HEK293 (cell line): ENCODE measurements around the gene NTSR1.

Experiments used
- CTCF ChIA-PET: fragments of 350-600 bp; formaldehyde crosslinking; extraction: SDS; loops from one replicate; lab custom pipeline; 2021; ENCODE audit warnings: antibody characterized with exemption; lab: Yijun Ruan, JAX
- POLR2A ChIA-PET: fragments of 300-600 bp; formaldehyde crosslinking; extraction: SDS; loops from one replicate; lab custom pipeline; 2020; ENCODE audit warnings: antibody characterized with exemption, inconsistent platforms; lab: Yijun Ruan, JAX
- H3K27ac ChIP-seq: fragments of 200-500 bp; sonication (Bioruptor generic); 2 replicates; pipeline ENCODE4 v1.5.1; 2014; ENCODE audit warnings: low read depth, low read length, control low read depth, inconsistent platforms; ENCODE audit errors: extremely low read depth
- H3K36me3 ChIP-seq, 2 experiments: fragments of 200-500 bp in 1 of 2; sonication (Bioruptor generic) in 1 of 2; 1 replicate in 1 of 2; 2 replicates in 1 of 2; pipeline ENCODE4 v1.5.1; 2014 to 2017; ENCODE audit warnings: inconsistent platforms in 2 of 2, low read length in 2 of 2; ENCODE audit not compliant: control insufficient read depth in 2 of 2, insufficient read depth in 1 of 2
- H3K4me1 ChIP-seq: fragments of 200-500 bp; sonication (Bioruptor generic); 2 replicates; pipeline ENCODE4 v1.5.1; 2014; ENCODE audit warnings: mild to moderate bottlenecking, low read length, inconsistent platforms; ENCODE audit not compliant: control insufficient read depth, insufficient read depth
- H3K4me3 ChIP-seq: 2 replicates; pipeline ENCODE4 v1.5.1; 2011; ENCODE audit warnings: low read depth, mild to moderate bottlenecking, control low read depth, low read length, moderate library complexity
- H3K9me3 ChIP-seq: fragments of 200-500 bp; sonication (Bioruptor generic); 2 replicates; pipeline ENCODE4 v1.5.1; 2014; ENCODE audit warnings: low read depth, low read length, inconsistent platforms; ENCODE audit not compliant: control insufficient read depth, insufficient read depth
- GLI4 ChIP-seq: fragments of 450-650 bp; formaldehyde crosslinking; IDR thresholded peaks from 2 replicates; pipeline ENCODE4 v1.5.1; 2016; ENCODE audit warnings: missing biosample characterization, missing genetic modification characterization
- INSM2 ChIP-seq: fragments of 450-650 bp; formaldehyde crosslinking; IDR thresholded peaks from 2 replicates; pipeline ENCODE4 v1.5.1; 2016; ENCODE audit warnings: missing biosample characterization, missing genetic modification characterization
- PRDM1 ChIP-seq: fragments of 450-650 bp; formaldehyde crosslinking; IDR thresholded peaks from 2 replicates; pipeline ENCODE4; 2016; ENCODE audit warnings: missing biosample characterization, missing genetic modification characterization
- PRDM6 ChIP-seq: fragments of 450-650 bp; formaldehyde crosslinking; IDR thresholded peaks from 2 replicates; pipeline ENCODE4 v1.5.1; 2017; ENCODE audit warnings: missing biosample characterization, missing genetic modification characterization
- SCRT2 ChIP-seq: fragments of 450-650 bp; formaldehyde crosslinking; IDR thresholded peaks from 2 replicates; pipeline ENCODE4 v1.5.1; 2016; ENCODE audit warnings: missing biosample characterization, missing genetic modification characterization
- ZBTB1 ChIP-seq: fragments of 450-650 bp; formaldehyde crosslinking; IDR thresholded peaks from 2 replicates; pipeline ENCODE4 v1.5.1; 2016; ENCODE audit warnings: missing biosample characterization, missing genetic modification characterization
- ZNF121 ChIP-seq: fragments of 450-650 bp; formaldehyde crosslinking; IDR thresholded peaks from 2 replicates; pipeline ENCODE4 v1.5.1; 2016; ENCODE audit warnings: missing biosample characterization, missing genetic modification characterization
- ZNF19 ChIP-seq: fragments of 450-650 bp; formaldehyde crosslinking; IDR thresholded peaks from 2 replicates; pipeline ENCODE4; 2016; ENCODE audit warnings: missing biosample characterization, missing genetic modification characterization, low read depth
- ZNF26 ChIP-seq: fragments of 450-650 bp; formaldehyde crosslinking; IDR thresholded peaks from 2 replicates; pipeline ENCODE4 v1.5.1; 2016; ENCODE audit warnings: missing biosample characterization, missing genetic modification characterization
- ZNF549 ChIP-seq: fragments of 450-650 bp; IDR thresholded peaks from 2 replicates; pipeline ENCODE4 v1.5.1; 2018; ENCODE audit warnings: missing biosample characterization, missing genetic modification characterization, mild to moderate bottlenecking, inconsistent platforms, moderate library complexity
- ZNF704 ChIP-seq: fragments of 450-650 bp; formaldehyde crosslinking; IDR thresholded peaks from 2 replicates; pipeline ENCODE4 v1.5.1; 2016; ENCODE audit warnings: missing biosample characterization, missing genetic modification characterization
- ZNF776 ChIP-seq: fragments of 450-650 bp; formaldehyde crosslinking; IDR thresholded peaks from 2 replicates; pipeline ENCODE4 v1.5.0; 2017; ENCODE audit warnings: missing biosample characterization, missing genetic modification characterization, borderline replicate concordance
- TF ChIP-seq, protein P1 (sequence below): fragments of 450-650 bp; formaldehyde crosslinking; IDR thresholded peaks from 2 replicates; pipeline ENCODE4 v1.5.1; 2016; ENCODE audit warnings: missing biosample characterization, missing genetic modification characterization
- TF ChIP-seq, protein P2 (sequence below): fragments of 450-650 bp; formaldehyde crosslinking; IDR thresholded peaks from 2 replicates; pipeline ENCODE4 v1.5.1; 2017; ENCODE audit warnings: missing biosample characterization, missing genetic modification characterization

NTSR1 gene

GRCh38 chr20:62792182-62792939, 83.7 kb downstream of the NTSR1 start:
- Histone ChIP-seq H3K36me3 (no peaks in the 10 kb centered on the region), H3K4me3 (no peak overlapping the region), H3K27ac (no peak overlapping the region), H3K4me1 (no peaks in the 10 kb centered on the region), H3K9me3 (no peaks in the 10 kb centered on the region)
- TF ChIP-seq PRDM6 (tag by site-specific recombination), result no peak
- TF ChIP-seq, protein P1, sequence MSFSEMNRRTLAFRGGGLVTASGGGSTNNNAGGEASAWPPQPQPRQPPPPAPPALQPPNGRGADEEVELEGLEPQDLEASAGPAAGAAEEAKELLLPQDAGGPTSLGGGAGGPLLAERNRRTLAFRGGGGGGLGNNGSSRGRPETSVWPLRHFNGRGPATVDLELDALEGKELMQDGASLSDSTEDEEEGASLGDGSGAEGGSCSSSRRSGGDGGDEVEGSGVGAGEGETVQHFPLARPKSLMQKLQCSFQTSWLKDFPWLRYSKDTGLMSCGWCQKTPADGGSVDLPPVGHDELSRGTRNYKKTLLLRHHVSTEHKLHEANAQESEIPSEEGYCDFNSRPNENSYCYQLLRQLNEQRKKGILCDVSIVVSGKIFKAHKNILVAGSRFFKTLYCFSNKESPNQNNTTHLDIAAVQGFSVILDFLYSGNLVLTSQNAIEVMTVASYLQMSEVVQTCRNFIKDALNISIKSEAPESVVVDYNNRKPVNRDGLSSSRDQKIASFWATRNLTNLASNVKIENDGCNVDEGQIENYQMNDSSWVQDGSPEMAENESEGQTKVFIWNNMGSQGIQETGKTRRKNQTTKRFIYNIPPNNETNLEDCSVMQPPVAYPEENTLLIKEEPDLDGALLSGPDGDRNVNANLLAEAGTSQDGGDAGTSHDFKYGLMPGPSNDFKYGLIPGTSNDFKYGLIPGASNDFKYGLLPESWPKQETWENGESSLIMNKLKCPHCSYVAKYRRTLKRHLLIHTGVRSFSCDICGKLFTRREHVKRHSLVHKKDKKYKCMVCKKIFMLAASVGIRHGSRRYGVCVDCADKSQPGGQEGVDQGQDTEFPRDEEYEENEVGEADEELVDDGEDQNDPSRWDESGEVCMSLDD, result no peak
- TF ChIP-seq, protein P2, sequence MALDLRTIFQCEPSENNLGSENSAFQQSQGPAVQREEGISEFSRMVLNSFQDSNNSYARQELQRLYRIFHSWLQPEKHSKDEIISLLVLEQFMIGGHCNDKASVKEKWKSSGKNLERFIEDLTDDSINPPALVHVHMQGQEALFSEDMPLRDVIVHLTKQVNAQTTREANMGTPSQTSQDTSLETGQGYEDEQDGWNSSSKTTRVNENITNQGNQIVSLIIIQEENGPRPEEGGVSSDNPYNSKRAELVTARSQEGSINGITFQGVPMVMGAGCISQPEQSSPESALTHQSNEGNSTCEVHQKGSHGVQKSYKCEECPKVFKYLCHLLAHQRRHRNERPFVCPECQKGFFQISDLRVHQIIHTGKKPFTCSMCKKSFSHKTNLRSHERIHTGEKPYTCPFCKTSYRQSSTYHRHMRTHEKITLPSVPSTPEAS, result no peak
- no peak for TF ChIP-seq ZNF549
- TF ChIP-seq ZNF26, result no peak
- TF ChIP-seq ZNF776 (tag by site-specific recombination), result no peak
- TF ChIP-seq ZNF19 (tag by site-specific recombination), result no peak
- CTCF ChIA-PET, result interaction anchor here (0.6 to 3.6 kb wide), 32 partner anchors 9 to 1042 kb away, joined by 3 to 38 read pairs (median 5); partner anchors contain the start of gene OGFR
- POLR2A ChIA-PET, result interaction anchor here (1.3 kb wide), 1 partner anchor 123 kb away, joined by 4 read pairs; no protein-coding TSS in a partner anchor

DNA sequence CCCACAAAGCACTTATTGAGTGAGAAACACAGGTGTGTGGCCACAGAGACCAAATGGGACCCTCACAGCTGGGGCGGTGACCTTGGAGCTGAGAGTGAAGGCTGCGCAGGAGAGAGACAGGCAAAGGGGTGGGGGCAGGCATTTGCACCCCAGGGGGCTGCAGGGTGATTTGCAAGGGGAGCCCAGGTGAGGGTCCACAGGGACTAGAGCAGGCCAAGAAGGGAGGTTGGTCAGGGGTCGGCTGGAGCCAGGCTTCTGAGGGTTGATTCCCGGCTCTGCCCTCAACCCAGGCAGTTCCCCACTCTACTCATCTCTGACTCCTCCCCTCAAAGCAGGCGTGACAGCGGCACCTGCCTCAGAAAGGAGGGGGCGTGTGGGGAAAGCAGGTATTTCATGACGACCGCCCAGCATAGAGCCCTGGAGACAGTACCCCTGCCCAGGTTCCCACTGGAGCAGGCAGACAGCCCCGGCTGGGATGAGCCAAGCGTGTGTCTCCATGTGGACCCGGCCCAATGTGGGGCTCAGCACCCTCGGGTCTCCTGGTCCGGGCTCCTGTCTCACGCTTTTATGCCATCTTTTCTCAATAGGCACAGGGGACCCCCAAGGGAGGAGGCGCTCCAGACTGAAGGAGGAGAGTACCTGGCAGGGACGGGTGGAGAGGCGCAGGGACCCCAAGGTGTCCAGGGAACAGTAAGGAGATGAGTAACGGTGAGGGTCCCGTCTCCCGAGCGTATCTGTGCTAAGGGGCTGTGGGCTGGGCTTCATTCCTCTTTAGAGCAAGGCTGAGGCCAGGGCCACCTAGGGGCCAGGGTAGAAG, 84.5 kb downstream of the NTSR1 start:
- POLR2A ChIA-PET, result interaction anchor here (1.2 to 3.5 kb wide), 4 partner anchors 19 to 151 kb away, joined by 3 to 10 read pairs (median 5); partner anchors contain the start of gene SLCO4A1

GRCh38 chr20:62793757-62794006, 85.0 kb downstream of the NTSR1 start:
- Histone ChIP-seq H3K4me1 (no peaks in the 10 kb centered on the region), H3K27ac (no peak overlapping the region), H3K4me3 (no peak overlapping the region), H3K9me3 (no peaks in the 10 kb centered on the region)
- CTCF ChIA-PET, result interaction anchor here (0.6 to 3.6 kb wide), 6 partner anchors 9 to 128 kb away, joined by 3 to 34 read pairs (median 4); no protein-coding TSS in a partner anchor
- TF ChIP-seq INSM2 (tag by site-specific recombination), result no peak
- no peak for TF ChIP-seq ZNF704 (tag by site-specific recombination)
- peak; percentile 70; the same call in 1 of the 2 replicates for TF ChIP-seq ZNF121 (tag by site-specific recombination)
- TF ChIP-seq, all 188 proteins: peak for 1
- H3K36me3 ChIP-seq, result peaks cover 0 to 13% of the 10 kb centered on the region in 2 experiments; a peak in 1 of 3 replicates
- POLR2A ChIA-PET, result interaction anchor here (1.0 to 3.5 kb wide), 8 partner anchors 9 to 152 kb away, joined by 3 to 22 read pairs (median 5); partner anchors contain the start of genes OGFR and SLCO4A1

More for the DNA sequence above, 84.5 kb downstream of the NTSR1 start:
- H3K4me1 ChIP-seq, result no peaks in the 10 kb centered on the region
- H3K36me3 ChIP-seq, result peaks cover 0 to 8% of the 10 kb centered on the region in 2 experiments; a peak in 1 of 3 replicates
- TF ChIP-seq ZBTB1 (tag by site-specific recombination) (no peak), PRDM1 (tag by site-specific recombination) (no peak), GLI4 (tag by site-specific recombination) (no peak), SCRT2 (no peak)
- no peak overlapping the region for H3K27ac ChIP-seq
- H3K4me3 ChIP-seq, result no peak overlapping the region
- no peaks in the 10 kb centered on the region for H3K9me3 ChIP-seq
- CTCF ChIA-PET, result interaction anchor here (0.6 to 3.6 kb wide), 10 partner anchors 9 to 294 kb away, joined by 3 to 34 read pairs (median 12); partner anchors contain the start of gene OGFR
